ENCODE data around the gene JMJD6. TPM values are rescaled to one million over a fixed set of nuclear protein-coding genes. Genes with fewer than 3 reads are reported as not detected.

Gene JMJD6
- total and polyA plus RNA-seq, 2 experiments from 2014 or later: 11.4 to 12.8 TPM

GRCh38 chr17:76706817-76707216, 19.6 kb downstream of the JMJD6 start:
- Histone ChIP-seq H3K79me2 (replicated peaks; ENCODE audit: insufficient read depth) (peaks cover 28% of the 10 kb centered on the region), H4K20me1 (replicated peaks; ENCODE audit: insufficient read depth) (peaks cover 10% of the 10 kb centered on the region; the same call in 1 of the 2 replicates), H3F3A (replicated peaks; ENCODE audit: low read depth) (peaks cover 8% of the 10 kb centered on the region), H2AFZ (no peak overlapping the region), H3K9me2 (ENCODE audit: insufficient read depth) (no peaks in the 10 kb centered on the region), H3K4me1 (ENCODE audit: insufficient read depth) (peaks cover 32% of the 10 kb centered on the region), H3K27ac (ENCODE audit: low read depth) (no peak overlapping the region), H3K36me3 (ENCODE audit: insufficient read depth) (no peaks in the 10 kb centered on the region), H3K4me3 (no peak overlapping the region), H3K27me3 (ENCODE audit: insufficient read depth) (peaks cover 18% of the 10 kb centered on the region), H3K4me2 (no peak overlapping the region)
- H3K4me1 Mint-ChIP-seq: peaks cover 36% of the 10 kb centered on the region
- no peak for ATAC-seq
- TF ChIP-seq ZNF114 (CRISPR knock-in tag; IDR thresholded peaks at IDR 0.05) (no peak), ZNF331 (CRISPR knock-in tag; IDR thresholded peaks at IDR 0.05; ENCODE audit: low read depth) (no peak), NANOG (IDR thresholded peaks at IDR 0.05; ENCODE audit: borderline replicate concordance) (no peak)
- no peak for DNase-seq (ENCODE audit: low spot score)
- H3K27ac Mint-ChIP-seq: no peak overlapping the region
- H3K36me3 Mint-ChIP-seq (ENCODE audit: low read depth): 0 out of 3 replicates have a peak, but pooled peaks cover 2% of the 10 kb centered on the region
- no peak overlapping the region; the same call in 2 of the 3 replicates for H3K4me3 Mint-ChIP-seq
- H3K27me3 Mint-ChIP-seq (ENCODE audit: insufficient read depth, low read depth, poor library complexity): peaks cover 33% of the 10 kb centered on the region
- H3K9me3 Mint-ChIP-seq: no peaks in the 10 kb centered on the region; the same call in 2 of the 3 replicates

GRCh38 chr17:76704805-76705204, 21.6 kb downstream of the JMJD6 start:
- TF ChIP-seq CTCF (conservative IDR thresholded peaks at IDR 0.05; ENCODE audit: low read depth in 2 of 2) (no peak), REST (IDR thresholded peaks at IDR 0.05; ENCODE audit: unreplicated experiment) (no peak), ZNF114 (CRISPR knock-in tag; IDR thresholded peaks at IDR 0.05) (no peak), STAT1 (IDR thresholded peaks at IDR 0.05; ENCODE audit: unreplicated experiment) (no peak), JUNB (IDR thresholded peaks at IDR 0.05; ENCODE audit: unreplicated experiment) (no peak), ZNF331 (CRISPR knock-in tag; IDR thresholded peaks at IDR 0.05; ENCODE audit: low read depth) (no peak), ETS1 (IDR thresholded peaks at IDR 0.05) (no peak), EZH2phosphoT487 (IDR thresholded peaks at IDR 0.05; ENCODE audit: unreplicated experiment) (no peak), POLR2AphosphoS5 (IDR thresholded peaks at IDR 0.05; ENCODE audit: low read depth) (no peak), CREB1 (CRISPR knock-in tag; IDR thresholded peaks at IDR 0.05; ENCODE audit: low read depth) (no peak)
- no peak overlapping the region for H3K4me2 ChIP-seq
- DNase-seq (ENCODE audit: low spot score) (no peak), ATAC-seq (no peak)
- Mint-ChIP-seq H3K27me3 (ENCODE audit: insufficient read depth, low read depth, poor library complexity) (peaks cover 26% of the 10 kb centered on the region), H3K4me3 (no peak overlapping the region), H3K4me1 (peaks cover 44% of the 10 kb centered on the region), H3K9me3 (no peaks in the 10 kb centered on the region; the same call in 2 of the 3 replicates), H3K36me3 (ENCODE audit: low read depth) (0 out of 3 replicates have a peak, but pooled peaks cover 2% of the 10 kb centered on the region), H3K27ac (no peak overlapping the region)
- no peak overlapping the region for H3K27ac ChIP-seq (ENCODE audit: low read depth)
- H3K4me1 ChIP-seq (ENCODE audit: insufficient read depth): peaks cover 41% of the 10 kb centered on the region
- no peaks in the 10 kb centered on the region for H3K9me2 ChIP-seq (ENCODE audit: insufficient read depth)
- H3F3A ChIP-seq (replicated peaks; ENCODE audit: low read depth): peaks cover 3% of the 10 kb centered on the region; the same call in 1 of the 2 replicates
- H3K79me2 ChIP-seq (replicated peaks; ENCODE audit: insufficient read depth): peaks cover 31% of the 10 kb centered on the region
- H2AFZ ChIP-seq: no peak overlapping the region
- H3K36me3 ChIP-seq (ENCODE audit: insufficient read depth): no peaks in the 10 kb centered on the region
- peaks cover 14% of the 10 kb centered on the region for H3K27me3 ChIP-seq (ENCODE audit: insufficient read depth)
- peaks cover 10% of the 10 kb centered on the region; the same call in 1 of the 2 replicates for H4K20me1 ChIP-seq (replicated peaks; ENCODE audit: insufficient read depth)
- no peak overlapping the region for H3K4me3 ChIP-seq

All from GM23338 (cell line).